SKM-1 (cell line): Measurements from ENCODE around the gene SNX7.

ENCODE experiments used
- DNase-seq: peaks from one replicate; lab custom pipeline; 2025; ENCODE audit not compliant: unreplicated experiment; lab: John Stamatoyannopoulos, UW

SNX7 gene

GRCh38 chr1:98696077-98696476 is 34.6 kb downstream of the SNX7 start:
- no peak for DNase-seq

GRCh38 chr1:98697781-98698180 is 36.3 kb downstream of the SNX7 start:
- no peak for DNase-seq

- no peak for DNase-seq
Measured at GRCh38 chr1:98698625-98699024, 37.1 kb downstream of the SNX7 start.

- DNase-seq, result no peak
Measured at GRCh38 chr1:98700228-98700627, 38.7 kb downstream of the SNX7 start.

GRCh38 chr1:98702976-98703375 is 41.5 kb downstream of the SNX7 start:
- no peak for DNase-seq

- DNase-seq, result no peak
Measured at GRCh38 chr1:98704474-98704873, 43.0 kb downstream of the SNX7 start.

GRCh38 chr1:98704971-98705370 is 43.5 kb downstream of the SNX7 start:
- DNase-seq, result no peak

- DNase-seq, result no peak
Measured at GRCh38 chr1:98705591-98705990, 44.1 kb downstream of the SNX7 start.

GRCh38 chr1:98706173-98706843 is 44.8 kb downstream of the SNX7 start:
- DNase-seq, result no peak

GRCh38 chr1:98707556-98707955 is 46.0 kb downstream of the SNX7 start:
- DNase-seq, result no peak

GRCh38 chr1:98709906-98710305 is 48.4 kb downstream of the SNX7 start:
- no peak for DNase-seq

GRCh38 chr1:98723574-98723973 is 62.1 kb downstream of the SNX7 start:
- no peak for DNase-seq

GRCh38 chr1:98732985-98733781 is 71.7 kb downstream of the SNX7 start:
- DNase-seq, result no peak

GRCh38 chr1:98733782-98734112 is 72.2 kb downstream of the SNX7 start:
- no peak for DNase-seq

- DNase-seq, result no peak
Measured at GRCh38 chr1:98735756-98736155, 74.2 kb downstream of the SNX7 start.

- DNase-seq, result no peak
Measured at GRCh38 chr1:98737835-98738234, 76.3 kb downstream of the SNX7 start.

- DNase-seq, result no peak
Measured at GRCh38 chr1:98739762-98740161, 78.2 kb downstream of the SNX7 start.

- no peak for DNase-seq
Measured at GRCh38 chr1:98741164-98741563, 79.6 kb downstream of the SNX7 start.

GRCh38 chr1:98749152-98749756 is 87.7 kb downstream of the SNX7 start:
- no peak for DNase-seq

GRCh38 chr1:98754176-98754575 is 92.7 kb downstream of the SNX7 start:
- DNase-seq, result no peak

- no peak for DNase-seq
Measured at GRCh38 chr1:98761219-98761865, 99.8 kb downstream of the SNX7 start.
